ENCODE results near the gene SLC34A3.

SLC34A3 gene

DNA sequence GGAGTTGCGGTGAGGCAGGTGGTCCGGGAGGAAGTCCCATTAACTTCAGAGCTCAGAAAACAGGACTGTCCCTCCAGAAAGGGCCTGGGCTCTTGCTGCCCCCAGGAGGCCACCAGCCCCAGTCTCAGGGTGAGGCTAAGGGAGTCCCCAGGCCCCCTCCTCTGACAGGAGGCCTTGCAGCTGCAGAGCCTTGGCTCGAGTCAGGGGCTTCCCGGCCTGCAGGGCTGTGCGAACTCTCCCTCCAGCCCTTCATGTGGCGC is 17.1 kb downstream of the SLC34A3 start:
- H3K27ac ChIP-seq (ENCODE audit: low read depth, low read length), result no peak overlapping the region
- no peak overlapping the region for H3K9ac ChIP-seq (ENCODE audit: low read depth, low read length)
- H3K4me3 ChIP-seq (ENCODE audit: low read depth, low read length), result no peak overlapping the region
- H3K4me1 ChIP-seq (ENCODE audit: control insufficient read depth, insufficient read depth, low read length), result peaks cover 19% of the 10 kb centered on the region
- H3K9me3 ChIP-seq (ENCODE audit: control insufficient read depth, insufficient read depth, low read length), result no peaks in the 10 kb centered on the region
- peaks cover 11% of the 10 kb centered on the region for H3K36me3 ChIP-seq (ENCODE audit: control insufficient read depth, insufficient read depth, low read length)
- no peaks in the 10 kb centered on the region; the same call in 1 of the 2 replicates for H3K27me3 ChIP-seq (ENCODE audit: control insufficient read depth, insufficient read depth, low read length)

DNA sequence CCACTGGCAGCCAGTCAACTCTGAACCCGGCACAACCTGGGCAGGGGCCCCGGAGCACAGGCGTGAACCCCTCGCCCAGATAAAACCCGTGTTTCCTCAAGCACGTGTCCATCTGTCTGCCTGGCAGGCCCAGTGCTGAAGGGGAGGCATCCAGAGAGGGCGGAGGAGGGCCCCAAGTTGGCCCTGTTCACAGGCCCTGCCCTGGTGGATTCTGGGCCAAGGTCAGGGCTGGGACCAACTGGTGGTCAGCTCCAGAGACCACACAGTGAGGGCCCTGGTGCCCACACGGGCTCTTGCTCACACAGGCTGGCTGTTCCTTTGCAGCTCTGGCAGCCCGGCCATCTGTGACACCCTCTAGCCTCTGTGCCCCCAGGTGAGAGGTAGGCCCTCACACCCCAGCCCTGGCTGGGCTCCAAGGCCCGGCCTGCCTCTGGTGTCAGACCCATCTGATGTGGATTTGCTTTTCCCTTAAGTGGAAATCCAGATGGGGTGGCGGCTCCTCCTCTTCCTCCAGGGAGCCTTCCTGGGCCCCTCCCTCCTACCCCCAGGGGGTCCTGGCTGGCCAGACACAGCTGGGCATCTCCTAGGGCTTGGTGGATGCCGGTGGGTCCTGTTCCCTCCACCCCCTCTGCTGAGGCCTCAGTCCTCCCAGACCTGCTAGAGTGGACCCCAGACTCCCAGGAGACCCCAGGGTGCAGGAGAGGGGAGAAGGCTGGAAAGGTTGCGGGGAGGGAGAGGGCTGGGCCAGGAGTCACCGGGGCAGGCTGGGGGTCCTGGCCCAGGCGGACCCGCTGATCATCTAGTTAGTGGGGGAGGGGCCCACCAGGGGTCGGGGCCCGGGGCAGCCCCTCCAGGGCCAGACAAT is 19.9 kb downstream of the SLC34A3 start:
- H3K4me1 ChIP-seq (ENCODE audit: control insufficient read depth, insufficient read depth, low read length), result peaks cover 5% of the 10 kb centered on the region
- no peak overlapping the region for H3K9ac ChIP-seq (ENCODE audit: low read depth, low read length)
- no peaks in the 10 kb centered on the region; the same call in none of the 2 replicates for H3K27me3 ChIP-seq (ENCODE audit: control insufficient read depth, insufficient read depth, low read length)
- no peaks in the 10 kb centered on the region for H3K36me3 ChIP-seq (ENCODE audit: control insufficient read depth, insufficient read depth, low read length)
- H3K27ac ChIP-seq (ENCODE audit: low read depth, low read length), result no peak overlapping the region
- H3K9me3 ChIP-seq (ENCODE audit: control insufficient read depth, insufficient read depth, low read length), result no peaks in the 10 kb centered on the region
- no peak overlapping the region for H3K4me3 ChIP-seq (ENCODE audit: low read depth, low read length)

DNA sequence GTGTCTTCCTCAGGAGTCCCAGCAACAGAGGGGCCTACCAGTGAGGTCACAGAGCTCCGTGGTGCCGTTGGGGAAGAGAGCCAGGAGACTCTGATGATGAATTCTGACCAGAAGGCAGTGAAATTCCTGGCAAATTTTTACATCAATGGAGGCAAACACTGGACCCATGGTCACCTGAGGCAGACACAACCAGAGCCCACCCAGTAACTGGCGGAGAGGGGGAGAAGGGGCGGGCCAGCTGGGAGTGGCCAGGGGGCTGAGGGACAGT is 20.4 kb downstream of the SLC34A3 start, which contains the start of gene STPG3:
Gene STPG3 (plus strand): TSS at position 93 of the 268 bp plus-strand sequence. CDS start 1 bp downstream, at position 94.
- H3K9ac ChIP-seq (ENCODE audit: low read depth, low read length), result no peak within 1 kb of the TSS
- no peaks in the 10 kb centered on the region; the same call in none of the 2 replicates for H3K27me3 ChIP-seq (ENCODE audit: control insufficient read depth, insufficient read depth, low read length)
- no peak within 1 kb of the TSS for H3K27ac ChIP-seq (ENCODE audit: low read depth, low read length)
- no peak within 1 kb of the TSS for H3K4me3 ChIP-seq (ENCODE audit: low read depth, low read length)
- peaks cover 9% of the 10 kb centered on the region for H3K4me1 ChIP-seq (ENCODE audit: control insufficient read depth, insufficient read depth, low read length)
- H3K9me3 ChIP-seq (ENCODE audit: control insufficient read depth, insufficient read depth, low read length), result no peaks in the 10 kb centered on the region
- peaks cover 1% of the 10 kb centered on the region; the same call in 1 of the 2 replicates for H3K36me3 ChIP-seq (ENCODE audit: control insufficient read depth, insufficient read depth, low read length)

DNA sequence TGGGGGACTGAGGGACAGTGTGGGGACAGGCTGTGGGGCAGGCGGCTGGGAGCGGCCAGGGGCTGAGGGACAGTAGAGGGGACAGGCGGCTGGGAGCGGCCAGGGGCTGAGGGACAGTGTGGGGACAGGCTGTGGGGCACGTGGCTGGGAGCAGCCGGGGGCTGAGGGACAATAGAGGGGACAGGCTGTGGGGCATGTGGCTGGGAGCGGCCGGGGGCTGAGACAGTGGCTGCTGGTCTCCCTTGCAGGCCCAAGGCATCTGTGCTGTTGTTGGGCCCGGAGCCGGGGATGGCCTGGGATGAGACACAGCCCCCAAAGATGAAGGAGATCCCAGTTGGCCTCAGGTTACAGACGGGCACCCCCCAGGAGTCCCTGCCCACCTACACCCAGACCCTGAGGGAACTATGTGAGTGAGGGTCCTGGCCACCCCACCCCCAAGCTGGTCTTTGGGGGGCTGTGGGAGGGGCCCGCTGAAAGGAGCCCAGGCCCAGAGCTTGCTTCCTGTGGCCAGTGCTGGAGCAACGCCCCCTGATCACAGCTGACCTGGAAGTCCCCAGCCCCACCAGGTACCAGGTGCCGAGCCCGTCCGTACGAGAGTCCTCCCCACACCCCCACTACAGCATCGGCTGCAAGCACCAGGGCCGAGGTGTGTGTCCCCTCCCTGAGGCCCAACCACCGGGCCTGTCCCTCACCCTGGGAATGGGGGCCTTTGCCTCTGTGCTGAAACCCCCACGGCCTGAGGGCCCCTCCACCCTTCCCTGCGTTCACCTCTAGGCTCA is 21.0 kb downstream of the SLC34A3 start:
- Histone ChIP-seq H3K9me3 (ENCODE audit: control insufficient read depth, insufficient read depth, low read length) (no peaks in the 10 kb centered on the region), H3K4me3 (ENCODE audit: low read depth, low read length) (no peak overlapping the region), H3K27ac (ENCODE audit: low read depth, low read length) (no peak overlapping the region), H3K9ac (ENCODE audit: low read depth, low read length) (no peak overlapping the region), H3K27me3 (ENCODE audit: control insufficient read depth, insufficient read depth, low read length) (no peaks in the 10 kb centered on the region; the same call in none of the 2 replicates), H3K36me3 (ENCODE audit: control insufficient read depth, insufficient read depth, low read length) (peaks cover 7% of the 10 kb centered on the region), H3K4me1 (ENCODE audit: control insufficient read depth, insufficient read depth, low read length) (peaks cover 11% of the 10 kb centered on the region)

DNA sequence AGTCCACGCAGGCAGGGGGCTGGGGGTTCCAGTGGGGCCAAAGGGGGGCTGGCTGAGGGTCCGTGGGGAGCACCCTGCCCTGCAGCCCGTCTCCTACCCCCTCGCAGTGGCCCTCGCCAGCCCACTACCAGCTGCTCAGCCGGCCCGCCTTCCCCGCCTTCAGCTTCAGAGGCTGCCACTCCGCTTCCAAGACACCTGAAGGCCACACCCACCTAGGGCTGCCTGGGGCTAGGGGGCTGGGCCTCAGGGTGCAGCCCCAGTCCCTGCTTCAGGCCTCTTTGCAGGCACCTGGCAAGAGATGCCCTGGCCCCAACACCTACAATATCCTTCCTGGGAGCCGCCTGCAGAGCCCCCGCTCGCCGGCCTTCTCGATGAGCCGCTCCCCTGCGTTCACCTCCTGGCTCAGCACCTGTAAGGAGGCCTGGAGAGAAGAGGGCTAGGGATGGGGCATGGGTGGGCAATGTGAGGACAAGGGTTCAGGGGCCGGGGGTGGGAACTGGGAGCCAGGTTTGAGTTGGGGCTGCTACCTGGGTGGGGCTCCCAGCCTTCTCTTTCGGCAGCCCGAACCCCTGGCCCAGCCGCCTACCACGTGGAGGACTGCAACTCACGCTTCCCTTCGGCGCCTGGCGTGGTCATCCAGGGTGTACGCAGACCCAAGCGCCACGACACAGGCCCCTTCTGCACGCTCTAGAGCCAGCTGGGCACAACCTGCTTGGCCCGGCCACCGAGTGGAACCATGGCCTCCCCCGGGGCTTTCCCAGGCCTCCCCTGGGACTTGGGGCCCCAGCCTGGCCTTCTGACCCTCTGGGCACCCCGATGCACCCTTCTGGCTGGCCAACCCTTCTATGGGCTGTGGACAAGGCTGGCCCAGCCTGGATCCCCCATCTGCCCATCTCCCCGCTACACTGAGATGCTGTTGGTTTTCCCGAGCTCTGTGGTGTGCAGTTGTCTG is 22.1 kb downstream of the SLC34A3 start:
- Histone ChIP-seq H3K4me1 (ENCODE audit: control insufficient read depth, insufficient read depth, low read length) (peaks cover 11% of the 10 kb centered on the region), H3K9me3 (ENCODE audit: control insufficient read depth, insufficient read depth, low read length) (no peaks in the 10 kb centered on the region), H3K9ac (ENCODE audit: low read depth, low read length) (no peak overlapping the region), H3K36me3 (ENCODE audit: control insufficient read depth, insufficient read depth, low read length) (peaks cover 12% of the 10 kb centered on the region), H3K27ac (ENCODE audit: low read depth, low read length) (no peak overlapping the region), H3K4me3 (ENCODE audit: low read depth, low read length) (no peak overlapping the region), H3K27me3 (ENCODE audit: control insufficient read depth, insufficient read depth, low read length) (no peaks in the 10 kb centered on the region; the same call in none of the 2 replicates)

DNA sequence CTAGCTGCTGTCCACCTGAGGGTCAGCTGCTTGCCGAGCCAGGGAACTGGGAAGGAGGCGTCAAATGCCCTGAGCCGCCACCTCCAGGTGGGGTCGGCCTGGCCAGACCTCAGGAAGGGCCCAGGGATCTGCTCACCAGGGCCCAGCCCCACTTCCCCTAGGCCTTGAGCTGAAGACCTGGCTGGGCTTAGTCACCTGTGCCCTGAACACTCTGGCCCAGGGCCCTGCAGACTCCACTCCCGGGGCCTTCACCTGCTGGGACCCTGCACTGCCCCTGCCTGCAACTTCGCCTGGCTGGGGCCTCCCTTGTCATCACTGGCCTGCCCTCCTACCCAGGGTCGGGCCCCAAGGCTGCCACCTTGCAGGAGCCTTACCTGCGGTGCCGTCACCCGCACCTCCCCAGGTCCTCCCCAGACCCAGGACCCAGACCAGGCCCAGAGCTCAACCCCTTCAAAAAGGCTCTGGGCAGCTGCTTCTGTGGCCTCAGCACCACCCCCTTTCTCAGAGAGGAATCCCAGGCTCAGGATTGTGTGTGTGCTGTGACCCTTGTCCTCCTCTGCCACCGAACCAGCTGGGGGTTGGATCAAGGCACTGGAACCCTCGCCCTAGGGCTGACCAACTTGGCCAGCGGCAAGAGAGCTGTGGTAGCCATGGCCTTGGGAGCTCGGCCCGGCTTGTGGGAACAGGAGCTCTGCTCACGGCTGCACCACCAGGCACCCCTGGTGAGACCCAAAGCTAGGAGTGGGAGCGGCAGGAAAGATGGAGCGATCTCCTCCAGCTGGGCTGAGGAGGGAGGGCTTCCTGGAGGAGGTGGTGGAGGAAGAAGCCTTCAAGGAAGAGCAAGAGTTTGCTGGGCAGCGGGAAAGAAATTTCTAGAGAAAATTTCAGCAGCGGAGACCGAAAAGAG is 23.3 kb downstream of the SLC34A3 start:
- Histone ChIP-seq H3K27ac (ENCODE audit: low read depth, low read length) (no peak overlapping the region), H3K4me3 (ENCODE audit: low read depth, low read length) (peak overlapping the region; percentile 97), H3K36me3 (ENCODE audit: control insufficient read depth, insufficient read depth, low read length) (peaks cover 17% of the 10 kb centered on the region), H3K4me1 (ENCODE audit: control insufficient read depth, insufficient read depth, low read length) (peaks cover 11% of the 10 kb centered on the region), H3K9ac (ENCODE audit: low read depth, low read length) (no peak overlapping the region), H3K9me3 (ENCODE audit: control insufficient read depth, insufficient read depth, low read length) (no peaks in the 10 kb centered on the region), H3K27me3 (ENCODE audit: control insufficient read depth, insufficient read depth, low read length) (no peaks in the 10 kb centered on the region; the same call in 1 of the 2 replicates)

DNA sequence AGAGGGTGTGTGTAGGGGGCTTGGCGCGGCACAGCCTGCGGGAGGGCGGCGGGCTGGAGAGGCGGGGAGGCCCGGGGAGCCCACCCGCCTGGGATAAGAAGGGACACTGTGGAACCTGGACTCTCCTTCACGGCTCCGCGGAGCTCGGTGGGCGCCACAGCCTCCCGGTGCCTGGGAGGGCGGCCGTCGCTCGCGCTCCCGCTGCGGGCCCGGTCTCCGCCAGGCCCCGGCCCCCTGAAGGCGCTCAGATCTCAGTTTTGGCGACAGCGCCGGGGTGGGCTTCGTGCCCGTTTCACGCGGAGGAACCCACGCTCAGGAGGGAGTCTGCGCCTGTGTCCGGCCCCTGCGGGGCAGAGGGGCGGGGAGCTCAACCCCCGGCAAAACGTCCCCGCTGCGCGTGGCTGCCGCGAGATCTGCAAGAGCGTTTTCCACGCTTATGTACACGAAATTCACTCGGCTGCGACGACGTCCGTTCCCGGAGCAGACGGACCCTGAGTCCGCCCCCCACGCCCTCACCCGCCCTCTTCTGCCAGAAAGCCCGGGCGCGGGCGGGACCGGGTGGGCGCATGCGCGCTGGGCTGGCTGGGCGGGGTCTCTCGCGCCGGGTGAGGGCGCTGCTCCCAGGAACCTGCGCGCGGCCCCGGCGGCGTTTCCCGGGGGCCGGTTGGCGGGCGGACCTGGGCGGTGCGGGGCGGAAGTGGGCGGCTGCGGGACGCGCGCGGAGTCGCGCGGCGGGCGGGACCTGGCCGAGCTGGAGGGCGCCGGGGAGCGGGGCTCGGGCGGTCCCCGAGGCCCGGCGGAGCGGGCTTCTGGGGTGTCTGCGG is 24.1 kb downstream of the SLC34A3 start, which contains the start of gene NELFB:
Gene NELFB (plus strand): TSS at position 704 of the 824 bp plus-strand sequence.
- Histone ChIP-seq H3K36me3 (ENCODE audit: control insufficient read depth, insufficient read depth, low read length) (peaks cover 21% of the 10 kb centered on the region), H3K27me3 (ENCODE audit: control insufficient read depth, insufficient read depth, low read length) (no peaks in the 10 kb centered on the region; the same call in 1 of the 2 replicates), H3K27ac (ENCODE audit: low read depth, low read length) (peak within 1 kb of the TSS; percentile 64), H3K4me3 (ENCODE audit: low read depth, low read length) (peak within 1 kb of the TSS; percentile 97), H3K4me1 (ENCODE audit: control insufficient read depth, insufficient read depth, low read length) (peaks cover 11% of the 10 kb centered on the region), H3K9me3 (ENCODE audit: control insufficient read depth, insufficient read depth, low read length) (no peaks in the 10 kb centered on the region), H3K9ac (ENCODE audit: low read depth, low read length) (peak within 1 kb of the TSS; percentile 70; the same call in 1 of the 2 replicates)

DNA sequence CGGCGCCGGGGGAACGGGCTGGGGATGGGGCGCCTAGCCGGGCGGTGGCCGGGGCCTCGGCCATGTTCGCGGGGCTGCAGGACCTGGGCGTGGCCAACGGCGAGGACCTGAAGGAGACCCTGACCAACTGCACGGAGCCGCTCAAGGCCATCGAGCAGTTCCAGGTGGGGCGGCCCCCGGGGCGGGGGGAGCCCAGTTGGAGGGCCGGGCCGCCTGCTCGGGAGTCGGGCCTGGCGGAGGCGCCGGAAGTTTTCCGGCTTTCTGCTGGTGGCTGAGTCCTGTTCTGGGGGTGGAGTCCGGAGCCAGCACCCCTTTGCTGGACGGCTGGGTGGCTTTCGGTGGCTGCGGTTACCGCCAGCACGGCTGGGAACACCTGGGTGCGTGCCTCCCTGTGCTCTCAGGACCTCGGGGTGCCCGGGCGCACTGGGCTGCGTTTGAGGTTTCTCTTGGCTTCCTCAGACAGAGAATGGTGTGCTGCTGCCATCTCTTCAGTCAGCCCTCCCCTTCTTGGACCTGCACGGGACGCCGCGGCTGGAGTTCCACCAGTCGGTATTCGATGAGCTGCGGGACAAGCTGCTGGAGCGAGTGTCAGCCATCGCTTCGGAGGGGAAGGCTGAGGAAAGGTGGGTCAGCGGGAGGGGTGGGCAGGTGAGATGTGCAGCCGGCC is 24.9 kb downstream of the SLC34A3 start:
- Histone ChIP-seq H3K27ac (ENCODE audit: low read depth, low read length) (peak overlapping the region; percentile 64), H3K4me3 (ENCODE audit: low read depth, low read length) (peak overlapping the region; percentile 97), H3K36me3 (ENCODE audit: control insufficient read depth, insufficient read depth, low read length) (peaks cover 21% of the 10 kb centered on the region), H3K9me3 (ENCODE audit: control insufficient read depth, insufficient read depth, low read length) (no peaks in the 10 kb centered on the region), H3K27me3 (ENCODE audit: control insufficient read depth, insufficient read depth, low read length) (no peaks in the 10 kb centered on the region; the same call in 1 of the 2 replicates), H3K4me1 (ENCODE audit: control insufficient read depth, insufficient read depth, low read length) (peaks cover 11% of the 10 kb centered on the region), H3K9ac (ENCODE audit: low read depth, low read length) (peak overlapping the region; percentile 58; the same call in 1 of the 2 replicates)

DNA sequence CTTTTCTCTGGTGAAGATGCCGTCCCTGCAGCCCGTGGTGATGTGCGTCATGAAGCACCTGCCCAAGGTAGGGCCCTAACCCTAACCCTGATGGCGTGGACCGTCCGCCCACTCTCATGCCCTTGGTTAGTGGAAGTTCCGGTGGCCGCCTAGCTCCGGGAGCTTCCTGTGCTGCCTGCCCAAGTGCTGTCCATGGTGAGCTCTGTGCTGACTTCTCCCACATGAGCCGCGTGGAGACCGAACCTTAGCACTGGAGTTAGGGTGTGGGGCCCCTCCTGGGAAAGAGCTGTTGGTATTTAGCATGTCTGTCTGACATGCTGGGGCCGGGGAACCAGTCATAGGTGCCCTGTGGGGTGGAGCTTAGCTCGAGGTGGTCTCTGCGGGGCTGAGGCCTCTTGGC is 25.7 kb downstream of the SLC34A3 start:
- no peaks in the 10 kb centered on the region for H3K9me3 ChIP-seq (ENCODE audit: control insufficient read depth, insufficient read depth, low read length)
- peaks cover 11% of the 10 kb centered on the region for H3K4me1 ChIP-seq (ENCODE audit: control insufficient read depth, insufficient read depth, low read length)
- peaks cover 21% of the 10 kb centered on the region for H3K36me3 ChIP-seq (ENCODE audit: control insufficient read depth, insufficient read depth, low read length)
- H3K27me3 ChIP-seq (ENCODE audit: control insufficient read depth, insufficient read depth, low read length), result no peaks in the 10 kb centered on the region; the same call in 1 of the 2 replicates
- no peak overlapping the region for H3K27ac ChIP-seq (ENCODE audit: low read depth, low read length)
- peak overlapping the region; percentile 97 for H3K4me3 ChIP-seq (ENCODE audit: low read depth, low read length)
- no peak overlapping the region for H3K9ac ChIP-seq (ENCODE audit: low read depth, low read length)
